NAMALWA (cell line): Measurements from ENCODE around the gene GFOD1.
A peak's percentile ranks its signal among the peaks of the same experiment; 100 is the strongest.
"Not testable (repeated sequence)": the region's sequence is repeated elsewhere in the genome, so short reads cannot be mapped to it uniquely, and the experiment has no call there.

Experiments used
- DNase-seq: peaks from one replicate; pipeline ENCODE4 v3.0.0-alpha.2; 2015; ENCODE audit warnings: low spot score

The GFOD1 gene

GRCh38 chr6:13441778-13442177 lies 45.6 kb downstream of the GFOD1 start:
- DNase-seq: no peak

- DNase-seq: no peak
Observed at GRCh38 chr6:13439644-13440043, 47.8 kb downstream of the GFOD1 start.

- no peak for DNase-seq
Observed at GRCh38 chr6:13438126-13438525, 49.3 kb downstream of the GFOD1 start.

- DNase-seq: no peak
Observed at GRCh38 chr6:13437218-13437996, 50.0 kb downstream of the GFOD1 start.

- DNase-seq: no peak
Observed at GRCh38 chr6:13436399-13437217, 50.8 kb downstream of the GFOD1 start.

GRCh38 chr6:13435477-13436246 lies 51.7 kb downstream of the GFOD1 start:
- no peak for DNase-seq

- DNase-seq: no peak
Observed at GRCh38 chr6:13434777-13435176, 52.6 kb downstream of the GFOD1 start.

GRCh38 chr6:13434135-13434775 lies 53.1 kb downstream of the GFOD1 start:
- not testable (repeated sequence) for DNase-seq

GRCh38 chr6:13433709-13434121 lies 53.7 kb downstream of the GFOD1 start:
- DNase-seq: peak; percentile 21

- peak; percentile 25 for DNase-seq
Observed at GRCh38 chr6:13432526-13433184, 54.7 kb downstream of the GFOD1 start.

GRCh38 chr6:13431861-13432465 lies 55.4 kb downstream of the GFOD1 start:
- DNase-seq: peak; percentile 47

GRCh38 chr6:13431059-13431656 lies 56.2 kb downstream of the GFOD1 start:
- no peak for DNase-seq

- peak; percentile 21 for DNase-seq
Observed at GRCh38 chr6:13429406-13429753, 58.0 kb downstream of the GFOD1 start.

GRCh38 chr6:13428583-13429405 lies 58.6 kb downstream of the GFOD1 start:
- peak; percentile 50 for DNase-seq

GRCh38 chr6:13427801-13428582 lies 59.4 kb downstream of the GFOD1 start:
- peak; percentile 89 for DNase-seq

- no peak for DNase-seq
Observed at GRCh38 chr6:13427316-13427715, 60.1 kb downstream of the GFOD1 start.

GRCh38 chr6:13425943-13426931 lies 61.2 kb downstream of the GFOD1 start:
- no peak for DNase-seq
